Right atrium auricular region (tissue), 2 donors: ENCODE results near the gene ABR. TPM values are rescaled to one million over a fixed set of nuclear protein-coding genes. Genes with fewer than 3 reads are reported as not detected.
"Not testable (repeated sequence)": the region's sequence is repeated elsewhere in the genome, so short reads cannot be mapped to it uniquely, and the experiment has no call there.

Experiments
- DNase-seq: peaks from one replicate; pipeline ENCODE4 v3.0.0-alpha.2; 2019; ENCODE audit warnings: low spot score
- H3K27ac ChIP-seq, 2 donors: fragments of 200-600 bp; sonication (generic); 1 replicate in 1 of 2; 2 replicates in 1 of 2; pipeline ENCODE4 v1.5.1; 2016 to 2019
- H3K27me3 ChIP-seq, 2 donors: fragments of 200-600 bp; sonication (generic); one replicate each; pipeline versions ENCODE4 v1.5.1 to v1.6.0; 2017 to 2019
- H3K36me3 ChIP-seq: fragments of 200-600 bp; sonication (generic); one replicate; pipeline ENCODE4 v1.5.1; 2016
- H3K4me1 ChIP-seq, 2 donors: fragments of 200-600 bp; sonication (generic); one replicate each; pipeline versions ENCODE4 v1.5.1 to v1.6.0; 2017 to 2019
- H3K4me3 ChIP-seq, 2 donors: fragments of 200-600 bp; sonication (generic); 1 replicate in 1 of 2; 2 replicates in 1 of 2; pipeline ENCODE4 v1.5.1; 2017 to 2019; ENCODE audit warnings: mild to moderate bottlenecking in 1 of 2, moderate library complexity in 1 of 2
- H3K9me3 ChIP-seq, 2 donors: fragments of 200-600 bp; sonication (generic); one replicate each; pipeline ENCODE4 v1.5.1; 2019
- CTCF ChIP-seq, 2 donors: fragments of 200-600 bp; sonication (generic); IDR thresholded peaks; one replicate each; pipeline ENCODE4 v1.5.1; 2019; ENCODE audit warnings: antibody characterized with exemption in 2 of 2
- total RNA-seq, 2 donors: library from RNA; depleted of rRNA; stranded (reverse); fragments of >200 nt; gene quantifications; one replicate each; pipeline ENCODE4 v1.1.0, GENCODE V29; 2016

ABR gene
- total RNA-seq, 2 donors from 2014 or later, result 94.9 to 116 TPM

- H3K27ac ChIP-seq, result peak overlapping the region; percentile 75 to 80
- TF ChIP-seq CTCF (IDR thresholded peaks at IDR 0.05), result no peak
- H3K4me1 ChIP-seq, result peaks cover 0 to 31% of the 10 kb centered on the region in 2 donors
- DNase-seq, result no peak
- no peaks in the 10 kb centered on the region for H3K27me3 ChIP-seq
- H3K4me3 ChIP-seq, result no peak overlapping the region
- peaks cover 32% of the 10 kb centered on the region for H3K36me3 ChIP-seq
- no peaks in the 10 kb centered on the region for H3K9me3 ChIP-seq
These were observed 104.7 kb downstream of the ABR start for GRCh38 chr17:1074886-1075605.

- not testable (repeated sequence) for DNase-seq, H3K9me3 ChIP-seq, H3K27me3 ChIP-seq, H3K4me3 ChIP-seq
- H3K36me3 ChIP-seq, result peaks cover 40% of the 10 kb centered on the region
- H3K4me1 ChIP-seq, result peaks cover 0 to 22% of the 10 kb centered on the region in 2 donors
- peak overlapping the region in 1 of 2 donors; percentile 75 for H3K27ac ChIP-seq
These were observed 105.7 kb downstream of the ABR start for GRCh38 chr17:1073963-1074625.

GRCh38 chr17:1073241-1073962, 106.4 kb downstream of the ABR start:
- H3K27ac ChIP-seq, result no peak overlapping the region
- H3K4me3 ChIP-seq, result no peak overlapping the region
- no peaks in the 10 kb centered on the region for H3K27me3 ChIP-seq
- no peaks in the 10 kb centered on the region for H3K9me3 ChIP-seq
- TF ChIP-seq CTCF (IDR thresholded peaks at IDR 0.05), result no peak
- H3K4me1 ChIP-seq, result peaks cover 0 to 18% of the 10 kb centered on the region in 2 donors
- DNase-seq, result no peak
- peaks cover 46% of the 10 kb centered on the region for H3K36me3 ChIP-seq

- Histone ChIP-seq H3K4me1 (peaks cover 0 to 15% of the 10 kb centered on the region in 2 donors), H3K27me3 (no peaks in the 10 kb centered on the region), H3K4me3 (no peak overlapping the region), H3K9me3 (no peaks in the 10 kb centered on the region), H3K36me3 (peaks cover 48% of the 10 kb centered on the region), H3K27ac (no peak overlapping the region)
- TF ChIP-seq CTCF (IDR thresholded peaks at IDR 0.05), result no peak
- DNase-seq, result no peak
These were observed 107.2 kb downstream of the ABR start for GRCh38 chr17:1072551-1072961.

- Histone ChIP-seq H3K4me3 (no peak overlapping the region), H3K36me3 (peaks cover 57% of the 10 kb centered on the region), H3K27ac (no peak overlapping the region), H3K9me3 (no peaks in the 10 kb centered on the region), H3K27me3 (no peaks in the 10 kb centered on the region), H3K4me1 (peaks cover 0 to 15% of the 10 kb centered on the region in 2 donors)
- TF ChIP-seq CTCF (IDR thresholded peaks at IDR 0.05), result no peak
- no peak for DNase-seq
These were observed 108.5 kb downstream of the ABR start for GRCh38 chr17:1071103-1071825.
